Stimulated activated CD4-positive, alpha-beta T cell treated with anti-CD3 and anti-CD28 coated beads, Interleukin-2, amount 100 ng/mL, for 24 hours (primary cell): Measurements from ENCODE around the gene SPACA7.

Experiments
- DNase-seq, 2 donors: peaks; one replicate each; pipeline ENCODE4 v3.0.0-alpha.2; 2020

The SPACA7 gene

GRCh38 chr13:112448621-112449544 lies 72.7 kb downstream of the SPACA7 start:
- DNase-seq: no peak

- no peak for DNase-seq
These were observed 73.4 kb downstream of the SPACA7 start for GRCh38 chr13:112449545-112449930.

GRCh38 chr13:112450118-112450903 lies 74.2 kb downstream of the SPACA7 start:
- no peak for DNase-seq

- DNase-seq: no peak
These were observed 74.7 kb downstream of the SPACA7 start for GRCh38 chr13:112450904-112451240.

- DNase-seq: no peak
These were observed 75.6 kb downstream of the SPACA7 start for GRCh38 chr13:112451512-112452379.

GRCh38 chr13:112452380-112453206 lies 76.4 kb downstream of the SPACA7 start:
- no peak for DNase-seq

GRCh38 chr13:112453207-112453829 lies 77.2 kb downstream of the SPACA7 start:
- no peak for DNase-seq

GRCh38 chr13:112453874-112454647 lies 77.9 kb downstream of the SPACA7 start:
- DNase-seq: no peak

- DNase-seq: no peak
These were observed 78.6 kb downstream of the SPACA7 start for GRCh38 chr13:112454648-112455334.

- DNase-seq: no peak
These were observed 79.4 kb downstream of the SPACA7 start for GRCh38 chr13:112455476-112456059.

- no peak for DNase-seq
These were observed 80.2 kb downstream of the SPACA7 start for GRCh38 chr13:112456138-112457056.

GRCh38 chr13:112457081-112457480 lies 80.9 kb downstream of the SPACA7 start:
- no peak for DNase-seq

- DNase-seq: no peak
These were observed 81.3 kb downstream of the SPACA7 start for GRCh38 chr13:112457485-112457884.

- no peak for DNase-seq
These were observed 86.3 kb downstream of the SPACA7 start for GRCh38 chr13:112462408-112462807.

- DNase-seq: no peak
These were observed 88.6 kb downstream of the SPACA7 start for GRCh38 chr13:112464720-112465119.

GRCh38 chr13:112465251-112466131 lies 89.3 kb downstream of the SPACA7 start:
- DNase-seq: no peak
